HepG2 (cell line): ENCODE data around the gene TUT7. TPM values are rescaled to one million over a fixed set of nuclear protein-coding genes. Genes with fewer than 3 reads are reported as not detected.

Experiments used
- ATRX ChIP-seq: sonication (generic); formaldehyde crosslinking; IDR thresholded peaks from 2 replicates; pipeline ENCODE4 v1.4.0; 2020; ENCODE audit warnings: missing genetic modification reagents, borderline replicate concordance
- CREB1 ChIP-seq, 2 experiments: fragments of 450-650 bp in 1 of 2; IDR thresholded peaks; 2 replicates each; pipeline ENCODE4 v1.6.1; 2016 to 2017; ENCODE audit warnings: control low read depth in 1 of 2, mild to moderate bottlenecking in 1 of 2, missing compliant biosample characterization in 1 of 2, missing genetic modification characterization in 1 of 2
- DNMT1 ChIP-seq: sonication (generic); formaldehyde crosslinking; IDR thresholded peaks from 2 replicates; pipeline ENCODE4 v1.5.1; 2020; ENCODE audit warnings: mild to moderate bottlenecking, missing genetic modification reagents
- JARID2 ChIP-seq: sonication (generic); formaldehyde crosslinking; IDR thresholded peaks from 2 replicates; pipeline ENCODE4 v1.8.1; 2023; ENCODE audit warnings: missing genetic modification reagents, inconsistent platforms; ENCODE audit not compliant: insufficient replicate concordance
- JUN ChIP-seq: sonication (generic); formaldehyde crosslinking; IDR thresholded peaks from 2 replicates; pipeline ENCODE4 v1.4.0; 2020; ENCODE audit warnings: mild to moderate bottlenecking, missing genetic modification reagents
- KAT7 ChIP-seq: IDR thresholded peaks from 2 replicates; pipeline ENCODE4 v1.6.1; 2018; ENCODE audit warnings: borderline replicate concordance, missing compliant biosample characterization
- MTA1 ChIP-seq: sonication (generic); formaldehyde crosslinking; IDR thresholded peaks from 2 replicates; pipeline ENCODE4 v1.4.0; 2020; ENCODE audit warnings: missing genetic modification reagents, mild to moderate bottlenecking, borderline replicate concordance
- MTF1 ChIP-seq: sonication (generic); formaldehyde crosslinking; IDR thresholded peaks from 2 replicates; pipeline ENCODE4 v1.5.0; 2020; ENCODE audit warnings: missing genetic modification reagents
- NR2F2 ChIP-seq: IDR thresholded peaks from 2 replicates; pipeline ENCODE4 v1.6.1; 2012; ENCODE audit warnings: low read depth, inconsistent platforms, borderline replicate concordance
- PITX1 ChIP-seq: sonication (generic); formaldehyde crosslinking; IDR thresholded peaks from 2 replicates; pipeline ENCODE4 v1.5.1; 2020; ENCODE audit warnings: mild to moderate bottlenecking, missing genetic modification reagents
- RBAK ChIP-seq: sonication (generic); formaldehyde crosslinking; IDR thresholded peaks from 2 replicates; pipeline ENCODE4 v1.5.1; 2020; ENCODE audit warnings: mild to moderate bottlenecking, missing genetic modification reagents
- RBFOX2 ChIP-seq: fragments of 200-400 bp; formaldehyde crosslinking; IDR thresholded peaks from 2 replicates; pipeline ENCODE4 v1.6.1; 2017; ENCODE audit warnings: low read depth, mild to moderate bottlenecking, low read length
- YEATS2 ChIP-seq: sonication (generic); formaldehyde crosslinking; IDR thresholded peaks from 2 replicates; pipeline ENCODE4 v1.4.0; 2020; ENCODE audit warnings: missing genetic modification reagents, borderline replicate concordance
- ZIK1 ChIP-seq: sonication (generic); formaldehyde crosslinking; IDR thresholded peaks from 2 replicates; pipeline ENCODE4 v1.5.0; 2020; ENCODE audit warnings: mild to moderate bottlenecking, low read depth, missing genetic modification reagents, borderline replicate concordance
- ZNF143 ChIP-seq: sonication (generic); formaldehyde crosslinking; IDR thresholded peaks from 2 replicates; pipeline ENCODE4 v1.4.0; 2020; ENCODE audit warnings: missing genetic modification reagents
- ZNF292 ChIP-seq: sonication (generic); formaldehyde crosslinking; IDR thresholded peaks from 2 replicates; pipeline ENCODE4 v1.8.1; 2022; ENCODE audit warnings: mild to moderate bottlenecking, low read depth, missing genetic modification reagents, borderline replicate concordance
- ZNF350 ChIP-seq: sonication (generic); formaldehyde crosslinking; IDR thresholded peaks from 2 replicates; pipeline ENCODE4 v1.4.0; 2020; ENCODE audit warnings: mild to moderate bottlenecking, low read depth, missing genetic modification reagents, borderline replicate concordance
- ZSCAN22 ChIP-seq: sonication (generic); formaldehyde crosslinking; IDR thresholded peaks from 2 replicates; pipeline ENCODE4 v1.4.0; 2020; ENCODE audit warnings: mild to moderate bottlenecking, missing genetic modification reagents
- ZSCAN29 ChIP-seq: sonication (generic); formaldehyde crosslinking; conservative IDR thresholded peaks from 2 replicates; pipeline ENCODE4 v1.4.0; 2020; ENCODE audit warnings: mild to moderate bottlenecking, missing genetic modification reagents
- polyA plus RNA-seq, 8 experiments: library from polyadenylated mRNA; depleted of rRNA in 3 of 8; stranded (reverse) in 7 of 8; unstranded in 1 of 8; fragments of >200 nt; fragmentation: Illumina TruSeq in 4 of 8; extraction: Trizol in 4 of 8; gene quantifications; 2 replicates each; pipeline versions ENCODE4 v1.2.1 to v1.2.3, GENCODE V29; 2011 to 2016; ENCODE audit warnings: low read depth in 4 of 8, missing spikeins in 1 of 8, mixed read lengths in 1 of 8; ENCODE audit not compliant: insufficient read depth in 1 of 8
- total RNA-seq, 5 experiments: library from RNA; depleted of rRNA; stranded (reverse); fragments of >200 nt; fragmentation: Illumina TruSeq; extraction: Trizol; gene quantifications; 2 replicates each; pipeline ENCODE4 v1.2.3, GENCODE V29; 2016; ENCODE audit warnings: low read depth in 1 of 5
- TF ChIP-seq, protein P1 (sequence below): sonication (generic); formaldehyde crosslinking; IDR thresholded peaks from 2 replicates; pipeline ENCODE4 v1.4.0; 2020; ENCODE audit warnings: missing genetic modification reagents, borderline replicate concordance
- TF ChIP-seq, protein P2 (sequence below): sonication (generic); formaldehyde crosslinking; IDR thresholded peaks from 2 replicates; pipeline ENCODE4 v1.5.0; 2020; ENCODE audit warnings: missing genetic modification reagents
- TF ChIP-seq, protein P3 (sequence below): sonication (generic); formaldehyde crosslinking; IDR thresholded peaks from 2 replicates; pipeline ENCODE4 v1.4.0; 2020; ENCODE audit warnings: missing genetic modification reagents
- TF ChIP-seq, protein P4 (sequence below): sonication (generic); formaldehyde crosslinking; IDR thresholded peaks from 2 replicates; pipeline ENCODE4 v1.8.1; 2023; ENCODE audit warnings: mild to moderate bottlenecking, missing genetic modification reagents, borderline replicate concordance

Gene TUT7
- total and polyA plus RNA-seq, 2 of the 13 experiments (the other 11 are each of a cell fraction or from before 2014, with no cell fraction given) = 12.0 to 19.4 TPM

DNA sequence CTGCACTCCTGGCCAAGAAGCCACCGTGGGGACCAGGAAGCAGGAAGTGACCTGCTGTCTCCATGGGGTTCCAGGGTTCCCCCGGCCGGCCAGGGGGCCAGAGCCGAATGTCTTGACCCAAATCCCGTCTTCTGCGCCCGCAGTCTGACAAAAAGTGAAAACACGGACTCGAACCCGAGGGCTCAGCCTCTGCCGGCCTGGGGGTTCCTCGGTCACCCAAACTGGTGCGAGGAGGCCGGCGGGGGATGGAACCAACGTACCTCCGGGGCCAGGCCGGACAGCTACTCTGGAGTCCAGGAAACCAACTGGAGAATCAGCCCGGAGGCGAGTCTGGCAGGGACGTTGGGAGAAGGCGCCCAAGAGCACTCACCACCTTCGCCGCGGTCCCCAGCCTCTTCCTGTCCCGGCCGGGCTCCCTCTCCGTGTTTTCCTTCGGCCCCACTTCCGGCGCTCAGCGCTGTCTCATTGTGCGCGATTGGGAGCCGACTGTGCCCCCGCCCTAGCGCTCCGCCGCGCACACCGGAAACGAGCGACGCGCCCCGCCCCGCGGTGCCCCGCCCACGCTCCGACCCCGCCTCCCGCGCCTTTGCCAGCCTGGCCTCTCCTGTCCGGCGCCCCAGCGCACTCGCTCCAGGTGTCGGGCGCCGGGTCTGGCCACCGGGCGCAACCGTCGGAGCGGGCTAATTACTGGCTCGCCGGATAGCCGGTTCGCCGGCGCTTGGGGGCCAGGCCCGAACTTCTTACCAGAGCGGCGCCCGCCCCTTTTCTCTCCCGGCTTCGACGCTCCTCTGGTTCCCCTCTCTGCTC, at the start of gene TUT7 (continued):
- TF ChIP-seq, protein P1, sequence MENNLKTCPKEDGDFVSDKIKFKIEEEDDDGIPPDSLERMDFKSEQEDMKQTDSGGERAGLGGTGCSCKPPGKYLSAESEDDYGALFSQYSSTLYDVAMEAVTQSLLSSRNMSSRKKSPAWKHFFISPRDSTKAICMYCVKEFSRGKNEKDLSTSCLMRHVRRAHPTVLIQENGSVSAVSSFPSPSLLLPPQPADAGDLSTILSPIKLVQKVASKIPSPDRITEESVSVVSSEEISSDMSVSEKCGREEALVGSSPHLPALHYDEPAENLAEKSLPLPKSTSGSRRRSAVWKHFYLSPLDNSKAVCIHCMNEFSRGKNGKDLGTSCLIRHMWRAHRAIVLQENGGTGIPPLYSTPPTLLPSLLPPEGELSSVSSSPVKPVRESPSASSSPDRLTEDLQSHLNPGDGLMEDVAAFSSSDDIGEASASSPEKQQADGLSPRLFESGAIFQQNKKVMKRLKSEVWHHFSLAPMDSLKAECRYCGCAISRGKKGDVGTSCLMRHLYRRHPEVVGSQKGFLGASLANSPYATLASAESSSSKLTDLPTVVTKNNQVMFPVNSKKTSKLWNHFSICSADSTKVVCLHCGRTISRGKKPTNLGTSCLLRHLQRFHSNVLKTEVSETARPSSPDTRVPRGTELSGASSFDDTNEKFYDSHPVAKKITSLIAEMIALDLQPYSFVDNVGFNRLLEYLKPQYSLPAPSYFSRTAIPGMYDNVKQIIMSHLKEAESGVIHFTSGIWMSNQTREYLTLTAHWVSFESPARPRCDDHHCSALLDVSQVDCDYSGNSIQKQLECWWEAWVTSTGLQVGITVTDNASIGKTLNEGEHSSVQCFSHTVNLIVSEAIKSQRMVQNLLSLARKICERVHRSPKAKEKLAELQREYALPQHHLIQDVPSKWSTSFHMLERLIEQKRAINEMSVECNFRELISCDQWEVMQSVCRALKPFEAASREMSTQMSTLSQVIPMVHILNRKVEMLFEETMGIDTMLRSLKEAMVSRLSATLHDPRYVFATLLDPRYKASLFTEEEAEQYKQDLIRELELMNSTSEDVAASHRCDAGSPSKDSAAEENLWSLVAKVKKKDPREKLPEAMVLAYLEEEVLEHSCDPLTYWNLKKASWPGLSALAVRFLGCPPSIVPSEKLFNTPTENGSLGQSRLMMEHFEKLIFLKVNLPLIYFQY = peak; percentile 82; the same call in 1 of the 2 replicates
- TF ChIP-seq YEATS2 (CRISPR knock-in tag) = peak; percentile 81; the same call in 1 of the 2 replicates
- TF ChIP-seq NR2F2 = peak; percentile 41; the same call in 1 of the 2 replicates
- TF ChIP-seq, protein P2, sequence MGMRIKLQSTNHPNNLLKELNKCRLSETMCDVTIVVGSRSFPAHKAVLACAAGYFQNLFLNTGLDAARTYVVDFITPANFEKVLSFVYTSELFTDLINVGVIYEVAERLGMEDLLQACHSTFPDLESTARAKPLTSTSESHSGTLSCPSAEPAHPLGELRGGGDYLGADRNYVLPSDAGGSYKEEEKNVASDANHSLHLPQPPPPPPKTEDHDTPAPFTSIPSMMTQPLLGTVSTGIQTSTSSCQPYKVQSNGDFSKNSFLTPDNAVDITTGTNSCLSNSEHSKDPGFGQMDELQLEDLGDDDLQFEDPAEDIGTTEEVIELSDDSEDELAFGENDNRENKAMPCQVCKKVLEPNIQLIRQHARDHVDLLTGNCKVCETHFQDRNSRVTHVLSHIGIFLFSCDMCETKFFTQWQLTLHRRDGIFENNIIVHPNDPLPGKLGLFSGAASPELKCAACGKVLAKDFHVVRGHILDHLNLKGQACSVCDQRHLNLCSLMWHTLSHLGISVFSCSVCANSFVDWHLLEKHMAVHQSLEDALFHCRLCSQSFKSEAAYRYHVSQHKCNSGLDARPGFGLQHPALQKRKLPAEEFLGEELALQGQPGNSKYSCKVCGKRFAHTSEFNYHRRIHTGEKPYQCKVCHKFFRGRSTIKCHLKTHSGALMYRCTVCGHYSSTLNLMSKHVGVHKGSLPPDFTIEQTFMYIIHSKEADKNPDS (CRISPR knock-in tag) = peak; percentile 86
- peak; percentile 21; the same call in 1 of the 2 replicates for TF ChIP-seq ZSCAN22
- peak; percentile 83; the same call in 1 of the 2 replicates for TF ChIP-seq KAT7 (CRISPR knock-in tag)
- TF ChIP-seq, protein P3, sequence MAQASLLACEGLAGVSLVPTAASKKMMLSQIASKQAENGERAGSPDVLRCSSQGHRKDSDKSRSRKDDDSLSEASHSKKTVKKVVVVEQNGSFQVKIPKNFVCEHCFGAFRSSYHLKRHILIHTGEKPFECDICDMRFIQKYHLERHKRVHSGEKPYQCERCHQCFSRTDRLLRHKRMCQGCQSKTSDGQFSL (CRISPR knock-in tag) = no peak
- TF ChIP-seq JARID2 = no peak
- peak; percentile 93 for TF ChIP-seq RBFOX2
- TF ChIP-seq ZSCAN29 (CRISPR knock-in tag) = peak; percentile 87
- TF ChIP-seq ZNF143 (CRISPR knock-in tag) = peak; percentile 37; the same call in 1 of the 2 replicates
- 0 out of 2 replicates have a peak, but pooled peaks have one; percentile 20 for TF ChIP-seq MTA1 (CRISPR knock-in tag)
- no peak; the same call in 1 of the 2 replicates for TF ChIP-seq ZIK1 (CRISPR knock-in tag)
- TF ChIP-seq ATRX = no peak
- peak; percentile 84 for TF ChIP-seq CREB1 (IDR thresholded peaks at IDR 0.05)
- TF ChIP-seq CREB1 (CRISPR knock-in tag; IDR thresholded peaks at IDR 0.05) = peak; percentile 37; the same call in 1 of the 2 replicates
- TF ChIP-seq DNMT1 (CRISPR knock-in tag) = no peak
- TF ChIP-seq MTF1 = no peak
- TF ChIP-seq, protein P4, sequence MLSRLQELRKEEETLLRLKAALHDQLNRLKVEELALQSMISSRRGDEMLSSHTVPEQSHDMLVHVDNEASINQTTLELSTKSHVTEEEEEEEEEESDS = no peak
- no peak for TF ChIP-seq RBAK (CRISPR knock-in tag)
- TF ChIP-seq PITX1 (CRISPR knock-in tag) = 0 out of 2 replicates have a peak, but pooled peaks have one; percentile 22
- TF ChIP-seq ZNF350 (CRISPR knock-in tag) = peak; percentile 76
- no peak for TF ChIP-seq ZNF292 (CRISPR knock-in tag)
- 0 out of 2 replicates have a peak, but pooled peaks have one; percentile 26 for TF ChIP-seq JUN
